Stimulated activated CD8-positive, alpha-beta memory T cell treated with anti-CD3 and anti-CD28 coated beads, Interleukin-15, amount 100 ng/mL, for 24 hours (primary cell): Measurements from ENCODE around the gene CCDC71L.
A peak's percentile ranks its signal among the peaks of the same experiment; 100 is the strongest.
"Not testable (repeated sequence)": the region's sequence is repeated elsewhere in the genome, so short reads cannot be mapped to it uniquely, and the experiment has no call there.

ENCODE experiments used
- DNase-seq: peaks from one replicate; pipeline ENCODE4 v3.0.0-alpha.2; 2020; ENCODE audit warnings: low read depth

Gene CCDC71L

DNA sequence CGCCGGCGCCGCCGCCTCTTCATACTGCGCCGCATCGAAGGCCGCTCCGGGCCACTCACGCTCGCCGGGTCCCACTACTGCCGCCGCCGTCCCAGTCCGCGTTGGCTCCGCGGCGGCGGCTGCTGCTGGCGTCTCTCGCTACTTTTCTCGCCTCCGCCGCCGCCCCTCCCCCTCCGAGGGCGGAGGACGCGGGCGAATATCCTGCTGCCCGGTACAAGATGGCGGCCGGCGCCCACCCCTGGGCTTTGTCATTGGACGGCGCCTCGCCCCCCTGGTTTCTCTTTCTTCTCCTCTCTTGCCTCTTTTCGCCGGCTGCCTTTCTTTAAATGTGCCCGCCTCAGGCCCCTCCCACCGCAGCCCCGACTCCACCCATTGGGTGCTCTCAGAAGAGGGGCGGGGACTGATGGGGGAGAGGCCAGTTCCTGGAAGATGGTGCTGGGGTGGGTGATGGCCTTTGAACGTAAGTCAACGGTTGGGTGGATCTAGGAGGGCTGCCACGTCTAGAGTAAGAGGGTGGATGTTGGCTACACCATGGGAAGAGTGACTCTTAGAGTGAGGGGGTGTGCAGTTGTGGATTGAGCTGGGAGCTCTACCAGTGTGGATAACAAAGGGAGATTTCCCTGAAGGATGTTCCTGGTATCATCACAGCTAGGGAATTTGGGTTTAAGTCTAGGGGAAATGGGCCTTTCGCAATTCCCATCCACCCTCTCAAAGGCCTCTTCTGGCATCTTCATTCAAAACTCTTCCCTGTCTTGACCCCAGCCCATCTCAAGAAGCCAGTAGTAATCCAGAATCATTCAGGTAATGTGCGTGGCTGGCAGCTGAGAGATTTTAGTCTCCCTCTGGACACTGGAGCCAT is at the start of gene CCDC71L:
TSS of gene CCDC71L (minus strand) at position 297 of the 859 bp plus-strand sequence. CDS start at position 35, 262 bp downstream.
- peak; percentile 71 for DNase-seq

DNA sequence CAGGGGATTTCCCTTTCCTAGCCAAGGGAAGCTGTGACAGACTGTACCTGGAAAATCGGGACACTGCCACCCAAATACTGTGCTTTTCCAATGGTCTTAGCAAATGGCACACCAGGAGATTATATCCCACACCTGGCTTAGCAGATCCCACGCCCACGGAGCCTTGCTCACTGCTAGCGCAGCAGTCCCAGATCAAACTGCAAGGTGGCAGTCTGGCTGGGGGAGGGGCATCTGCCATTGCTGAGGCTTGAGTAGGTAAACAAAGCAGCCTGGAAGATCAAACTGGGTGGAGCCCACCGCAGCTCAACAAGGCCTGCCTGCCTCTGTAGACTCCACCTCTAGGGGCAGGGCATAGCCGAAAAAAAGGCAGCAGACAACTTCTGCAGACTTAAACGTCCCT is 48.6 kb upstream of the CCDC71L start:
- not testable (repeated sequence) for DNase-seq

DNA sequence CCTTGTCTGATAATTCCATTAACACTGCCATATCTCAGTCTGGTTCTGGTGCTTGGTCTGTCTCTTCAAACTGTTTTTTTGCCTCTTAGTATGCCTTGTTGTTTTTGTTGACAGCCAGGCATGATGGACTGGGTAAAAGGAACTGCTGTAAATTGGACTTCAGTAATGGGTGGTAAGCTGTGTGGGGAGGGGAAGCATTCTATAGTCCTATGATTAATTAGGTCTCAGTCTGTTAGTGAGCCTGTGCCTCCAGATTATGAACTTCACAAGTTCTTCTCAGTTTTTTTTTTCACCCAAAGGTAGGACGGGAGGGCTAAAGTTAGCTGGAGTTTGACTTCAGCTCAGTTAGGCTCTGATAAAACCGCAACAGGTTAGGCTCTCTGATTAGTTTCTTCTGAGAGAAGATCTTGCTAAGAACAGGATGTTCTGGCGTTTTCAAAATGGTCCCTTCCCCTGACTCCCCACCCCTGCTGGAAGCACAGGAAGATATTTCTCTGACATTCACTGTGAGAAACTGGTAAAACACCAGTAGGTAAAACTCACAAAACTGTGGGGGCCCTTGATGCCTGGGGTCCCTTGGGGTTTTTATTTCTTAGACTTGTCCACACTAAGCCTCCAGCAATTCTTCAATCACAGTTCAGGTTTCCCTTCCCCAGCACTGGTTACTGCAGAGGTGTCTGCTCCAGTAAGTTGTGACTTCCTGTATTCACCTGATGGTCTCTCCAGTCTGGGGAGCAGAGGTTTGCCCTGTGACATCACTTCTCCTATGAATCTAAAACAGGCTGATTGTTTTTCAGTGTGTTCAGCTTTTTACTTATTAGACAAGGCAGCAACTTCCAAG is 43.3 kb upstream of the CCDC71L start:
- no peak for DNase-seq

DNA sequence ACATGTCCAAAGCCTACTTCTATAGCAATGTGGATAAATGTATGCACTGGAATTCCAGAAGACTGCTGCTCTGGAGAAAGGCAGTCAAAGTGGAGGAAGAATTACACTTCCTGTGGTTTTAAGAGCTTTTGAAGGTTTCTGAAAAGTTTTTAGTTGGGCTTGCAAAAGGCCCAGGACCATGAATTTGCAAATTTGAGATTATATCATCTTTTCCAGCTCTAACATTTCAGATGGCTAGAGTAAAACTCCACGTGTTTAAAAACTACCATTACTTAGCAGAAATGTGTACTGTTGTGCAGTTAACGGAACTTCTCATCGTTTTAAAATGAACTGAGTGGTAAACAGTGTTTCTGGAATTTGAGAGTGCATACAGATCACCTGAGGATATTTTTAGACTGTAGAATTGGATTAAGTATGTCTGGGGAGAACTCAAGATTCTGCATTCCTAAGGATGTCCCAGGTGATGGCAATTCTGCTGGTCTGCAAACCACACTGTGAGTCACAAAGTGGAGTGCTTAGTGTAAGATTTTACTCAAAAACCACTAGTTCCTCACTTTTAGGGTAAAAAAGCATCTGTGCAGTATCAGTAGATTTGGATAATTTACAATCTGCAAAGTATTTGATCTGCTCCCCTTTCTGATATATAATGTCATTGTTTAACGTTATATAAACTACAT is 32.9 kb upstream of the CCDC71L start:
- DNase-seq = no peak

DNA sequence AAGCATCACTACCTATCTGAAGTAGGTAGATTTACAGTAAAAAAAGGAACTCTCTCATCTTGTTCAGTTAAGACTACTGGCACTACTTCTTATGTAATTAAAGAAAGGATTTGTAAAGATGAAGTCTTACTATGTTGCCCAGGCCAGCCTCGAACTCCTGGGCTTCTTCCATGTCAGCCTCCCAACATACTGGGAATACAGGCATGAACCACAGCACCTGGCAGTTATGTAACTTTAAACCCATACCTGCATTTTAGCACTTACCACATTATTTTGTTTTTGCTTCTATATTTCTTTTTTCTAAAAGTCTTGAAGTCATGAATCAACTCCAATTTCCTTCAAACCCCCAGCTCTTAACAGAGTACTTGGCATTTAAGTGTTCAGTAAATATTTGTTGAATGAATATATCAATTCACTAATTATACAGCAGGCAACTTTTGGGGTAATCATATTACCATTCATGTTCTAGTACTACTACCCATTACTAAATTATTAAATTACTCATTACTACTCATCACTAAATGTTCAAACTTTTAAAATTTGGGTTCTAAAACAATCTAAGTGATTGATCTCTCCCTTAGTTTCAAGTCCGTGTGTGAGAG is 31.6 kb upstream of the CCDC71L start:
- DNase-seq = no peak

DNA sequence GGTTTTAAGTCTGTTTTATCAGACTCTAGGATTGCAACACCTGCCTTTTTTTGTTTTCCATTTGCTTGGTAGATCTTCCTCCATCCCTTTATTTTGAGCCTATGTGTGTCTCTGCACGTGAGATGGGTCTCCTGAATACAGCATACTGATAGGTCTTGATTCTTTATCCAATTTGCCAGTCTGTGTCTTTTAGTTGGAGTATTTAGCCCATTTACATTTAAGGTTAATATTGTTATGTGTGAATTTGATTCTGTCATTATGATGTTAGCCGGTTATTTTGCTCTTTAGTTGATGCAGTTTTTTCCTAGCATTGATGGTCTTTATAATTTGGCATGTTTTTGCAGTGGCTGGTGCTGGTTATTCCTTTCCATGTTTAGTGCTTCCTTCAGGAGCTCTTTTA is 27.2 kb upstream of the CCDC71L start:
- DNase-seq = not testable (repeated sequence)

DNA sequence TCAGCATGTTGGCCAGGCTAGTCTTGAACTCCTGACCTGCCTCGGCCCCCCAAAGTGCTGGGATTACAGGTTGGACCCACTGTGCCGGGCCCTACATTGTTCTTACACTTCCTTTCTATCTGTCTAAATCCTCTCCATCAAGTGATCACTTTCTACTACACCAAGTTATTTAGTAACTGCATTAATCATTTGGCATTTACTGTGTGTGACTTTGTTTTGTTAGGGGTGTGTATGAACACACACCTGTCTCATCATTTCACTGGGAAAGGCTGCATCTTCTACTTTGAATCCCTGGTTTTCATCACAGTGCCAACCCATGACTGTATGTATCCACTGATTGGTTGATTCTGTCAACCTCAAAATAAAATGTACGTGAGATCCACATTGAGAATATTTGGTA is 23.0 kb upstream of the CCDC71L start:
- no peak for DNase-seq

DNA sequence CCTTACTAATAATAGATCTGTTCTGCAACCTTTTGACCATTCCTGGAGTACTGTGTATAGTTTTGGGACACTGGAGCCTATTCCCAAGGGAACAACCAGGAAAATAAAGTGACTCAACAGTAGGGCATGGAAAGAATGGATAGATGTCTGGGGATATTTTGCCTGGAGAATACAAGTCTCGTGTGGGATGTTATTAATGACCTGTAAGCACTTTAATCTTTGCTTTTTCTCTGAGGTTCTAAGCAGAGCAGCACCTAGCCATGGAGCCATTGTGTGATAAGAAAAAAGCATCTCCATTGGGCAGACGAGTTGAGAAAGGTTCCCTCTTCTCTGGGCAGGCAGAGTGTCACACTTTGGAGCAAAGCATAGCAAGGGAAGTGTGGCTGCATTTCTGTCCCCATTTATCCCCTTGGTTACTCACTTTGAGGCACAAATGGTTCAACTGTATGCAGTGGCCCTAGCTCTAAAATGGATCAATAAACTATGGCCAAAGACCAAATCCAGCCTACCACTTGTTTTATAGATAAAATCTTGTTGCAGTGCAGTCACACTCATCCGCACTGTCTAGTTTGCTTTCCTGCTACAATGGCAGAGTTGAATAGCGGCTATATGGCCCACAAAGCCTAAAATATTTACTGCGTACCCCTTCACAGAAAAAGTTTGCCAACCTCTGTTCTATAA is 21.0 kb upstream of the CCDC71L start:
- DNase-seq = no peak

DNA sequence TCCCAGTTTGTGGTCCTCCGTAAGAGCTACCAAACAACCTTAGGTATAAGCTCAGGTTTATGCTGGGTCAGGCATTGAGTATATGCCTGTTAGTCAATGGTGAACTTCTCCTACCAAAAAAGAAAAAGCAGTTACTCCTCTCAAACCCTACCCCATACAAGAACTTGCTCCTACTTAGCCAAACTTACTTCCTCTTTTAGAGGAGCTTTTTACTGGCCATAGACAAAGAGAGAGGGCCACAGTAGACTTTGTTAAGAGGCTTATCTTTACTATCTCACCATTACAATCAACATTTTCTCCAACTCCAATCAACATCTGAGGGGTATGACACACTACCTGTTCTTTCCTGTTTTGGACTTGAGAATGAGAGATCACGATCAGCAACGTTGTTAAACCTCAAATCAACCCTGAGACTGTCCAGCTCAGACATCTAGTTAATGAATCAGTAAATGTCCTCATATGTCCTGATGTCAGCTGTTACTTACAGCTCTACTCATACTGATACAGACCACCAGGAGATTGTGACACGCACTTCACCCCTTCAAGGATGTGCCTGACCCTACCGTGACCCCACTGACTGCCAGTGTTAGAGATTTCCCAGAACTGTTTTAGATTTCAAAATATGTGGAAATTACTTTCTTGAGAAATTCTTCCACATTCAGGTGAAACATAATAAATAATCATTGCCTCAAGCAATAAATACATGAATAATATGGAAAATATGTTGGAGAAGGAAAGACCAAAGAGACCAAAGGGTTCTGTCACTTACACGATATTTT is 18.4 kb upstream of the CCDC71L start:
- no peak for DNase-seq

DNA sequence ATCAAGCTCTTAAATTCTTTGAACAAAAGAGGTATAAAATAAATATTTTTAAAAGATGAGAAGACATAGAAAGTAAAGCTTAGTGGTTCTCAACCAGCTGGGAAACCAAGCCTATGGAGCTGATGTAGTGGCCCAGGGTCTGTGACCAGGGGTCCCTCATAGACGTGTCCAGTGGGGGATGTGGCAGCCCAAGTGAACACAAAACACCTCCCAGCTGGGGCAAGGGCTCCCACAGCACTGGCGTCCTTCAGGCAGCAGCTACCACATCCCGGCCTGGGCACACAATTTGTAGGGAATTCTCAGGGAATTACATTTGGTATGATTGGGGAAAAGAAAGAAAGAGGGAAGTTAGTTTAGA is 17.8 kb upstream of the CCDC71L start:
- no peak for DNase-seq

DNA sequence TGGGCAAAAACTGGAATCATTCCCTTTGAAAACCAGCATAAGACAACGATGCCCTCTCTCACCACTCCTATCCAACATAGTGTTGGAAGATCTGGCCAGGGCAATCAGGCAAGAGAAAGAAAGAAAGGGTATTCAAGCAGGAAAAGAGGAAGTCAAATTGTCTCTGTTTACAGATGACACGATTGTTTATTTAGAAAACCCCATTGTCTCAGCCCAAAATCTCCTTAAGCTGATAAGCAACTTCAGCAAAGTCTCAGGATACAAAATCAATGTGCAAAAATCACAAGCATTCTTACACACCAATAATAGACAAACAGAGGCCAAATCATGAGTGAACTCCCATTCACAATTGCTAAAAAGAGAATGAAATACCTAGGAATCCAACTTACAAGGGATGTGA is 15.5 kb upstream of the CCDC71L start:
- not testable (repeated sequence) for DNase-seq

DNA sequence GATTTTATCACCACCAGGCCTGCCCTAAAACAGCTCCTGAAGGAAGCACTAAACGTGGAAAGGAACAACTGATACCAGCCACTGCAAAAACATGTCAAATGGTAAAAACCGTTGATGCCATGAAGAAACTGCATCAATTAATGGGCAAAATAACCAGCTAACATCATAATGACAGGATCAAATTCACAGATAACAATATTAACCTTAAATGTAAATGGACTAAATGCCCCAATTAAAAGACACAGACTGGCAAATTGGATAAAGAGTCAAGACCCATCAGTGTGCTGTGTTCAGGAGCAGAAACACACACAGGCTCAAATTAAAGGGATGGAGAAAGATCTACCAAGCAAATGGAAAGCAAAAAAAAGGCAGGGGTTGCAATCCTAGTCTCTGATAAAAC is 12.7 kb upstream of the CCDC71L start:
- not testable (repeated sequence) for DNase-seq

DNA sequence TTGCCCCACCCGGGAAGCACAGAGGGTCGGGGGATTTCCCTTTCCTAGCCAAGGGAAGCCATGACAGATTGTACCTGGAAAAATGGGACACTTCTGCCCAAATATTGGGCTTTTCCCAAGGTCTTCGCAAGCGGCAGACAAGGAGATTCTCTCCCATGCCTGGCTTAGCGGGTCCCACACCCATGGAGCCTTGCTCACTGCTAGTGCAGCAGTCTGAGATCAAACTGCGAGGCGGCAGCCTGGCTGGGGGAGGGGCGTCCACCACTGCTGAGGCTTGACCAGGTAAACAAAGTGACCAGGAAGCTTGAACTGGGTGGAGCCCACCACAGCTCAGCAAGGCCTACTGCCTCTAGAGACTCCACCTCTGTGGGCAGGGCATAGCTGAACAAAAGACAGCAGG is 11.0 kb upstream of the CCDC71L start:
- DNase-seq = not testable (repeated sequence)

DNA sequence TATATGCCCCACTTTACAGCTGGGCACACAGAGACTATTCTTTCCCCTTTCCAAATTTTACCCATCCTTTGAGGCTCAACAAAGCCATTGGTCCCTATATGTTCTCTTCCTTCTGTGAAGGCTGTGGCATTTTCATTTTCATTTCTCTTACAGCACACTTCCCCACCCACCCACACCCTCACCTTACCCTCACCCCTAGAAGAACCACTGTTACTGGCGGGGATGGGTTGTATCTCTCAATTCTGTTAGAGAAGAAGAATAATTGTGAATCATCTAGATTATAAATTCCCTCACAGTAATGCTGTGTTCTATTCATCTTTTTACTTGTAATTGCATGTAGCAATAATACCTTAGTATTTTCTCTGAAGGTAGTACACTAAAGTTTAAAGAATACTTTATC is 10.2 kb upstream of the CCDC71L start:
- DNase-seq = no peak

DNA sequence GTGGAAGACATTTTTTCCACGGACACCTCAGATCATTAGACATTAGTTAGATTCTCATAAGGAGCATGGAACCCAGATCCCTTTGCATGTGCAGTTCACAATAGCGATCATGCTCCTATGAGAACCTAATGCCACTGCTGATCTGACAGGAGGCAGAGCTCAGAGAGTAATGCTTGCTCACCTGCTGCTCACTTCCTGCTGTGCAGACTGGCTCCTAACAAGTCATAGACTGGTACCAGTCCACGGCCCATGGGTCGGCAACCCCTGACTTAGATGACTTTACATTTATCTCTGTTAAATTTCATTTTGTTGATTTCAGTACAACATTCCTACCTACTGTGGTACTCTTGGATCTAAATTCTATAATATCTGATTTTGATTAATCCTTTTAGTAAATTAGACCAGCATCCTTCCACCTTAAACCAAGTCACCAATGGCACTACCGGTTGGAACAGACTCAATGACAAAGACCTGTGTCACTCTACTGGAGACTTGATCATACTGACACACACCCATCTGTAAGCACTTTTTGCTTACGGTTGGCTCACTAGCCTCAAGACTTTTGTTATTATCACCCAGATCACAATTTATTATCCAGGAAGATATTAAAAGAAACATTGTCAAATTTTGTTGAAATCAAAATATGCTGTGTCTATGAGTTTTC is 8.0 kb upstream of the CCDC71L start:
- DNase-seq = no peak

DNA sequence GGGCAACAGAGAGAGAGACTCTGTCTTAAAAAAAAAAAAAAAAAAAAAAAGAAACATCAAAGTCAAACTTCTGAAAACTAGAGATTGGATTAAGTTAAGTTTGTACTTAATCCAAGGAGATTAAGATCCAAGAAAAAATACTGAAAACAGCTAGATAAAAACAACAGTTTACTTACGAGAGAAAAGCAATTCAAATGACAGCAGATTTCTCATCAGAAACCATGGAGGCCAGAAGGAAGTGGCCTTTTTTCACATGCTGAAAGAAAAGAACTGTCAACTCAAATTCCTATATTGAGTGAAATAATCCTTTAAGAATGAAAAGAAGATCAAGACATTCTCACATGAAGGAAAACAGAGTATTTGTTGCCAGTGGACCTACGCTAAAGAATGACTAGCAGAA is 5.4 kb upstream of the CCDC71L start:
- no peak for DNase-seq

DNA sequence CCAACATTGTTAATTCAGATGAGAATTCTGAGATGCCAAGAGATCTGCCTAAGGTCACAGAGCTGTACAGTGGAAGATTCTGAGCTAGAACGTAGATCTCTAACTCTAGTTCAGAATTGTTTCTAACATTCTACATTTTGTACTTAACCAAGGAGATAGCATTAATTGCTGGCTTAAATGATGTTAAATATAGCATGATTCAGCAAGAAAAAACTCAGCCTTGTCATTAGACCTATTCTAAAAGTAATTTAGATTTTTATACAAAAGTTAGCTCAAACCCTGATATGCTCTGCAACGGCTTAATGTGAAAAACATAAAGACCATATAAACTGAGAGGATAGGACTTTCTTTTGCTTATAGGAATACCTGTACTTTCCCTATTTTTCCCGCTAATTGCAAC is 3.4 kb upstream of the CCDC71L start:
- no peak for DNase-seq

DNA sequence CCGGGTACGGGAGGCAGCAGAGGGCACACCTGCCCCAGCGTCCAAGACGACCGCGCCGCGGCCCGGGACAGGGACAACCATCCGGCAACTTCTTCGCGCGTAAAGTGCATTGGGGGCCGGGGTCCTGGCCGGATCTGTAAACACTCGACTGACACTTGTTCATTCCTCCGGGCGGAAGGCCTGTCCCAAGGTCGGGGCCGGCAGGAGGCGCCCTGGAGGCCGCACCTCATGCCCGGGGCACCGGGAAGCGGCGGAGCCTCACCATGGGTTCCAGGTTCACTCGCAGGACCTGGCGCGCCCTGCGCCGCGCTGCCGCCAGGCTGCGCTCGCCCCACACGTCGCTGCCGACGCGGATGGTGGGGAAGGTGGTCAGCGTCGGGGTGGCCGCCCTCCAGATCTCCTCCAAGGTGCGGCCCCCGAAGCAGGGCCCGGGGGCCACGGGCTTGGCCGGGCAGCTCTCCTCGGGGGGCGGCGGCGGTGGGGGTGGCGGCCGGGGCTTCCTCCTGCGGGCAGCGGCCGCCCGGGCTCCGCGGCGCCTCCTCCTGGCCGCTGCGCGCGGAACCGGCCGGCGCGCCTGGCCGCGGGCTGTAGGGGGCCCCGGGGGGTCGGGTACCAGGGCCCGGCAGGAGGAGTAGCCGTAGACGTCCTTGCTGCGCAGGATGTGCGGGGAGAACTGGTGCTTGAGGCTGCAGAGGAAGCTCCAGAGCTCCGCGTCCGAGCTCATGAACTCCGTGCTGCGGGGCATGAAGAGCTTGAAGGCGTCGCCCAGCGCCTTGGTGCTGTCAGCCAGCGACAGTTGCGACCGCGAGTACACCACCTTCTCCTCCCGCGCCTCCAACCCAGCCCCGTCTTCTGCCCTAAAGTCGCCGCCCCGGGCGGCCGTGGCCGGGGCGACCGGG is 746 bp downstream of the CCDC71L start:
- peak; percentile 59 for DNase-seq
